Testis (tissue), 2 donors: ENCODE measurements around the gene MBOAT7.
"Not testable (repeated sequence)": the region's sequence is repeated elsewhere in the genome, so short reads cannot be mapped to it uniquely, and the experiment has no call there.

Experiments
- POLR2A ChIP-seq: fragments of 450-650 bp; IDR thresholded peaks from one replicate; pipeline ENCODE4 v1.6.1; 2017; ENCODE audit warnings: antibody characterized with exemption, mild to moderate bottlenecking, moderate library complexity
- TF ChIP-seq, protein P1 (sequence below), 3 experiments: fragments of 450-650 bp in 2 of 3; fragments of 200-600 bp in 1 of 3; sonication (generic) in 1 of 3; IDR thresholded peaks; one replicate each; pipeline ENCODE4 v1.5.1; 2016 to 2019; ENCODE audit warnings: antibody characterized with exemption in 3 of 3, mild to moderate bottlenecking in 2 of 3, moderate library complexity in 1 of 3

DNA sequence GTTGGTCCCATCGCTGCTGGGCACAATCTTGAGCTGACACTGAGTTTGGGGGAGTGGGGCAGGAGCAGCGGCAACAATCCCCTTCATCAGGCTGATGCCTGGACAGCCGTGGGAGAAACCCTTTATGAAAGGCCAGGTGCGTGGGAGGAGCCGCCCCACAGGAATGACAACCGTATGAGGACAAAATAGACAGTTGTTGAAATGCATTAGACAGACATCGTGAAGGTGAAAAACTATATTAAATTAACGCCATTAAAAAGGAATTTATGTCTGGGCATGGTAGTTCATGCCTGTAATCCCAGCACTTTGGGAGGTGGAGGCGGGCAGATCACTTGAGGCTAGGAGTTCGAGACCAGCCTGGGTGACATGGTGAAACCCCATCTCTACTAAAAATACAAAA is 35.2 kb upstream of the MBOAT7 start:
- TF ChIP-seq, protein P1, sequence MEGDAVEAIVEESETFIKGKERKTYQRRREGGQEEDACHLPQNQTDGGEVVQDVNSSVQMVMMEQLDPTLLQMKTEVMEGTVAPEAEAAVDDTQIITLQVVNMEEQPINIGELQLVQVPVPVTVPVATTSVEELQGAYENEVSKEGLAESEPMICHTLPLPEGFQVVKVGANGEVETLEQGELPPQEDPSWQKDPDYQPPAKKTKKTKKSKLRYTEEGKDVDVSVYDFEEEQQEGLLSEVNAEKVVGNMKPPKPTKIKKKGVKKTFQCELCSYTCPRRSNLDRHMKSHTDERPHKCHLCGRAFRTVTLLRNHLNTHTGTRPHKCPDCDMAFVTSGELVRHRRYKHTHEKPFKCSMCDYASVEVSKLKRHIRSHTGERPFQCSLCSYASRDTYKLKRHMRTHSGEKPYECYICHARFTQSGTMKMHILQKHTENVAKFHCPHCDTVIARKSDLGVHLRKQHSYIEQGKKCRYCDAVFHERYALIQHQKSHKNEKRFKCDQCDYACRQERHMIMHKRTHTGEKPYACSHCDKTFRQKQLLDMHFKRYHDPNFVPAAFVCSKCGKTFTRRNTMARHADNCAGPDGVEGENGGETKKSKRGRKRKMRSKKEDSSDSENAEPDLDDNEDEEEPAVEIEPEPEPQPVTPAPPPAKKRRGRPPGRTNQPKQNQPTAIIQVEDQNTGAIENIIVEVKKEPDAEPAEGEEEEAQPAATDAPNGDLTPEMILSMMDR (IDR thresholded peaks at IDR 0.05) = not testable (repeated sequence)
- TF ChIP-seq POLR2A = not testable (repeated sequence)
